ENCODE data around the gene POLE4.

Gene POLE4

GRCh38 chr2:74919827-74920226, 38.6 kb upstream of the POLE4 start:
- peak; percentile 61 for TF ChIP-seq CTCF (IDR thresholded peaks at IDR 0.05)

- no peak for TF ChIP-seq CTCF (IDR thresholded peaks at IDR 0.05)
Observed at GRCh38 chr2:74921236-74921736, 37.2 kb upstream of the POLE4 start.

GRCh38 chr2:74922592-74923227, 35.7 kb upstream of the POLE4 start:
- no peak for TF ChIP-seq CTCF (IDR thresholded peaks at IDR 0.05)

GRCh38 chr2:74924463-74925265, 33.8 kb upstream of the POLE4 start:
- TF ChIP-seq CTCF (IDR thresholded peaks at IDR 0.05): no peak

GRCh38 chr2:74925361-74925786, 33.1 kb upstream of the POLE4 start:
- TF ChIP-seq CTCF (IDR thresholded peaks at IDR 0.05): no peak

GRCh38 chr2:74927621-74928020, 30.8 kb upstream of the POLE4 start:
- TF ChIP-seq CTCF (IDR thresholded peaks at IDR 0.05): no peak

- no peak for TF ChIP-seq CTCF (IDR thresholded peaks at IDR 0.05)
Observed at GRCh38 chr2:74930811-74931486, 27.5 kb upstream of the POLE4 start.

All from LNCAP (cell line).